Liver (tissue), 3 donors: ENCODE data around the gene VAMP1.
"Not testable (repeated sequence)": the region's sequence is repeated elsewhere in the genome, so short reads cannot be mapped to it uniquely, and the experiment has no call there.

ENCODE experiments used
- CTCF ChIP-seq: fragments of 150-350 bp; IDR thresholded peaks from 2 replicates; pipeline ENCODE4 v1.5.1; 2017; ENCODE audit warnings: improper control_type of control experiment, low read depth, low read length; ENCODE audit not compliant: missing input control
- GABPA ChIP-seq, 2 donors: IDR thresholded peaks in 1 of 2; conservative IDR thresholded peaks in 1 of 2; 2 replicates each; pipeline ENCODE4 v1.6.1; 2016; ENCODE audit warnings: antibody characterized with exemption in 2 of 2, mild to moderate bottlenecking in 1 of 2, moderate library complexity in 1 of 2
- RAD21 ChIP-seq, 2 donors: IDR thresholded peaks; 2 replicates each; pipeline ENCODE4 v1.6.1; 2016; ENCODE audit warnings: antibody characterized with exemption in 2 of 2, mild to moderate bottlenecking in 2 of 2
- REST ChIP-seq: IDR thresholded peaks from 2 replicates; pipeline ENCODE4 v1.6.1; 2016; ENCODE audit warnings: antibody characterized with exemption, mild to moderate bottlenecking
- donor health status: healthy.
- donor health status: healthy.

- TF ChIP-seq REST; CTCF; RAD21 (IDR thresholded peaks at IDR 0.05); GABPA (IDR thresholded peaks at IDR 0.05 in 1 of 2, conservative IDR thresholded peaks at IDR 0.05 in 1 of 2): not testable (repeated sequence)
Observed at GRCh38 chr12:6497291-6497690, 26.8 kb upstream of the VAMP1 start.
